Smooth muscle cell (in vitro differentiated cells): ENCODE data around the gene RHEBL1. TPM values are rescaled to one million over a fixed set of nuclear protein-coding genes. Genes with fewer than 3 reads are reported as not detected.

ENCODE experiments used
- DNase-seq: peaks from one replicate; lab custom pipeline; 2025; ENCODE audit not compliant: unreplicated experiment; lab: John Stamatoyannopoulos, UW
- H2AFZ ChIP-seq: fragments of 200-600 bp; sonication (generic); 2 replicates; pipeline ENCODE4 v1.6.0; 2016; ENCODE audit warnings: antibody characterized with exemption, low read depth, mild to moderate bottlenecking
- H3F3A ChIP-seq: fragments of 200-600 bp; sonication (generic); 2 replicates; pipeline ENCODE4 v1.6.0; 2017; ENCODE audit warnings: antibody characterized with exemption, low read depth
- H3K27ac ChIP-seq: fragments of 200-600 bp; sonication (generic); 2 replicates; pipeline ENCODE4 v1.5.1; 2016; ENCODE audit warnings: low read depth, mild to moderate bottlenecking
- H3K27me3 ChIP-seq: fragments of 200-600 bp; sonication (generic); 2 replicates; pipeline ENCODE4 v1.6.1; 2016; ENCODE audit warnings: low read depth, mild to moderate bottlenecking
- H3K36me3 ChIP-seq: fragments of 200-600 bp; sonication (generic); 2 replicates; pipeline ENCODE4 v1.5.1; 2016; ENCODE audit warnings: low read depth
- H3K4me1 ChIP-seq: fragments of 200-600 bp; sonication (generic); 2 replicates; pipeline ENCODE4 v1.5.1; 2016; ENCODE audit warnings: low read depth
- H3K4me2 ChIP-seq: fragments of 200-600 bp; sonication (generic); 2 replicates; pipeline ENCODE4 v1.6.0; 2016; ENCODE audit warnings: mild to moderate bottlenecking
- H3K4me3 ChIP-seq: fragments of 200-600 bp; sonication (generic); 2 replicates; pipeline ENCODE4 v1.5.1; 2016; ENCODE audit warnings: mild to moderate bottlenecking
- H3K79me2 ChIP-seq: fragments of 200-600 bp; sonication (generic); 2 replicates; pipeline ENCODE4 v1.6.0; 2016; ENCODE audit warnings: low read depth, mild to moderate bottlenecking
- H3K9ac ChIP-seq: fragments of 200-600 bp; sonication (generic); 2 replicates; pipeline ENCODE4 v1.6.0; 2016; ENCODE audit warnings: low read depth
- H3K9me3 ChIP-seq: fragments of 200-600 bp; sonication (generic); replicated peaks from 2 replicates; pipeline ENCODE4 v1.5.1; 2016; ENCODE audit warnings: low read depth
- H4K20me1 ChIP-seq: fragments of 200-600 bp; sonication (generic); 2 replicates; pipeline ENCODE4 v1.6.0; 2016; ENCODE audit warnings: low read depth
- WGBS: methylation state at CpG from one replicate; pipeline ENCODE4 v1.1.7; 2016; ENCODE audit warnings: low lambda C conversion rate; 5-methylcytosine and 5-hydroxymethylcytosine counted together
- polyA plus RNA-seq: library from polyadenylated mRNA; unstranded; fragments of >200 nt; fragmentation: Nextera tagmentation; extraction: Ambion mirVana; gene quantifications from 2 replicates; pipeline ENCODE4 v1.2.1, GENCODE V29; 2016
- total RNA-seq: library from RNA; depleted of rRNA; stranded (reverse); fragments of >200 nt; gene quantifications from 2 replicates; pipeline ENCODE4 v1.2.3, GENCODE V29; 2014
- TF ChIP-seq, protein P1 (sequence below): fragments of 200-600 bp; sonication (generic); IDR thresholded peaks from 2 replicates; pipeline ENCODE4 v1.5.1; 2017; ENCODE audit warnings: borderline replicate concordance, mild to moderate bottlenecking, antibody characterized with exemption; ENCODE audit not compliant: insufficient read depth, poor library complexity, severe bottlenecking

The RHEBL1 gene
- total and polyA plus RNA-seq, 2 experiments from 2014 or later = 0.76 to 2.1 TPM

DNA sequence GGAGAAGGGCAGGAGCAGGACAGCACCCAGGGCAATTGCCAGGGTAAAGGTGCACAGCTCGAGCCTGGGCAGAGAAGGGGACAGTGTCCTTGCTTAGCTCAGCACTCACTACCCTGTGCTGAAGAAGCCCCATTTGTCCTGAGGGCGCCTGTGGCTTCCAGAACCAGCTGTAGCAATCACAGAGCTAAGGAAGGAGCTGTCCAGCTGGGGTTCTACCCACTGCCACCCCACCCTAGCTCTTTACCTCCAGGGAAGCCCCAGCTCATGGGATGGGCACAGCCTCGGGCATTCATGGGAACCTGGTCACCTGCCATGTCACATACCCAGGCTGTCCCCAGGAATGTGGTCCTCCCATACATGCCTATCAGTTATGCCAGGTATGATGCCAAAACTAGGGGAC, 35.0 kb upstream of the RHEBL1 start:
- Histone ChIP-seq H3K27ac (no peak overlapping the region), H3K9ac (no peak overlapping the region), H3K4me3 (no peak overlapping the region), H3K4me1 (peaks cover 11% of the 10 kb centered on the region), H3K27me3 (no peaks in the 10 kb centered on the region), H3F3A (peaks cover 13% of the 10 kb centered on the region), H3K4me2 (no peak overlapping the region), H3K9me3 (no peaks in the 10 kb centered on the region), H3K79me2 (peaks cover 44% of the 10 kb centered on the region), H4K20me1 (peaks cover 89% of the 10 kb centered on the region), H3K36me3 (peaks cover 5% of the 10 kb centered on the region), H2AFZ (no peak overlapping the region)
- 96% methylated on average over 3 of the region's 3 CpGs for WGBS
- TF ChIP-seq, protein P1, sequence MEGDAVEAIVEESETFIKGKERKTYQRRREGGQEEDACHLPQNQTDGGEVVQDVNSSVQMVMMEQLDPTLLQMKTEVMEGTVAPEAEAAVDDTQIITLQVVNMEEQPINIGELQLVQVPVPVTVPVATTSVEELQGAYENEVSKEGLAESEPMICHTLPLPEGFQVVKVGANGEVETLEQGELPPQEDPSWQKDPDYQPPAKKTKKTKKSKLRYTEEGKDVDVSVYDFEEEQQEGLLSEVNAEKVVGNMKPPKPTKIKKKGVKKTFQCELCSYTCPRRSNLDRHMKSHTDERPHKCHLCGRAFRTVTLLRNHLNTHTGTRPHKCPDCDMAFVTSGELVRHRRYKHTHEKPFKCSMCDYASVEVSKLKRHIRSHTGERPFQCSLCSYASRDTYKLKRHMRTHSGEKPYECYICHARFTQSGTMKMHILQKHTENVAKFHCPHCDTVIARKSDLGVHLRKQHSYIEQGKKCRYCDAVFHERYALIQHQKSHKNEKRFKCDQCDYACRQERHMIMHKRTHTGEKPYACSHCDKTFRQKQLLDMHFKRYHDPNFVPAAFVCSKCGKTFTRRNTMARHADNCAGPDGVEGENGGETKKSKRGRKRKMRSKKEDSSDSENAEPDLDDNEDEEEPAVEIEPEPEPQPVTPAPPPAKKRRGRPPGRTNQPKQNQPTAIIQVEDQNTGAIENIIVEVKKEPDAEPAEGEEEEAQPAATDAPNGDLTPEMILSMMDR = no peak
- no peak for DNase-seq

DNA sequence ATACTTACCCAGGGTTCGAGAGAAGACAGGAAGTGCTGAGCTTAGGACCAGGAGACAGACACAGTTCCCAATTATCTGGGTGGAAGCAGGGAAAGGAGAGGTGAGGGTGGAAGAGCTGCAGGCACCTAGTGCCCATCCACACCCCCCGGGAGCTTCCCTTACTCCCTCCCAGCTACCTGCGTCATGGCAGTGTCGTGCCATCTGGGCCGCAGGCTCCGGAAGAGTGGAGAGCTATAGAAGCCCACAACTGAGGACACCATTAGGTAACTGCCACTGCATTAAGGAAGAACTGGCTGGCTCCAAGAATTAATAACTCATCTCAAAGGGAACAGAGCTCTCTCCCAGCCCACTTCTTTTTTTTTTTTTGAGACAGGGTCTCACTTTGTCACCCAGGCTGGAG, 30.6 kb upstream of the RHEBL1 start:
- Histone ChIP-seq H3K27ac (no peak overlapping the region), H4K20me1 (peaks cover 69% of the 10 kb centered on the region), H3K27me3 (peaks cover 4% of the 10 kb centered on the region), H3K4me1 (no peaks in the 10 kb centered on the region), H3K9ac (no peak overlapping the region), H2AFZ (no peak overlapping the region), H3K4me2 (no peak overlapping the region), H3K79me2 (no peaks in the 10 kb centered on the region), H3K4me3 (no peak overlapping the region), H3F3A (no peaks in the 10 kb centered on the region), H3K36me3 (peaks cover 8% of the 10 kb centered on the region), H3K9me3 (no peaks in the 10 kb centered on the region)
- no peak for DNase-seq
- WGBS = 96% methylated on average over 6 of the region's 6 CpGs
- TF ChIP-seq, protein P1 = no peak

DNA sequence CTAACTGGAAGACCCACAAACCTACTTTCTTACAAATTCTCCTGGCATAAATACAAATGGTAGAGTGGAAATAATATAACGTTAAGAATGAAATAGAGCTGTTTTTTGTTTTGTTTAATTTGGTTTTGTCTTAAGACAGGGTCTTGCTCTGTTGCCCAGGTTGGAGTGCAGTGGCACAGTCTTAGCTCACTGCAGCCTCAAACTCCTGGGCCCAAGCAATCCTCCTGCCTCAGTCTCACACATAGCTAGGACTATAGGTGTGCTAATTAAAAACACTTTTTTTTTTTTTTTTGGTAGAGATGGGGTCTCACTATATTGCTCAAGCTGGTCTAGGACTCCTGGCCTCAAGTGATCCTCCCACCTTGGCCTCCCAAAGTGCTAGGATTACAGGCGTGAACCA, 28.9 kb upstream of the RHEBL1 start:
- Histone ChIP-seq H3K4me2 (no peak overlapping the region), H2AFZ (no peak overlapping the region), H3K9me3 (no peaks in the 10 kb centered on the region), H4K20me1 (peaks cover 52% of the 10 kb centered on the region), H3K27ac (no peak overlapping the region), H3F3A (no peaks in the 10 kb centered on the region), H3K36me3 (peaks cover 8% of the 10 kb centered on the region), H3K79me2 (no peaks in the 10 kb centered on the region), H3K9ac (no peak overlapping the region), H3K27me3 (peaks cover 20% of the 10 kb centered on the region), H3K4me1 (peaks cover 8% of the 10 kb centered on the region), H3K4me3 (no peak overlapping the region)
- TF ChIP-seq, protein P1 = no peak
- DNase-seq = no peak
- WGBS = 94% methylated on average over 2 of the region's 2 CpGs

DNA sequence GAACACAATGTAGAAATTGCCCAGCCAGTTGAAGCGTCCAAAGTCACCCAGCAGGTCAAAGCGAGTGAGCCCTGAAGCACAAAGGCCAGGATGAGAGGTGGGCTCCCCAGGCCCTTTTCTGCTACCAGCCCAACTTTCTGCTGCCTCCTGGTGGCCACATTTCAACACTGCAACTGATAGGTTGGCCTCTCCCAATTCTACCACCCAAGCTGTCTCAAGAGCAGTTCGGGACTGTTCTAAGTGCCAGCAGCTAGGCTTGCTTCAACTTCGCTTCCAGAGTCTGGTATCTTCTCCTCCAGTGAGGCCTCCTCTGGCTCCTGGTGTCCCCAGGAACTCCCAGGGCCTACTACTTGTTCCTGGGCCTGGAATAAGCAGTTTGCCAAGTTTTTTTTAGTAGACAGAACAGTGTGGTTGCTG, 28.3 kb upstream of the RHEBL1 start:
- peaks cover 45% of the 10 kb centered on the region for H4K20me1 ChIP-seq
- 69% methylated on average over 4 of the region's 4 CpGs for WGBS
- H3K27ac ChIP-seq = no peak overlapping the region
- H3K4me1 ChIP-seq = peaks cover 10% of the 10 kb centered on the region
- H3K9ac ChIP-seq = no peak overlapping the region
- peaks cover 27% of the 10 kb centered on the region for H3K27me3 ChIP-seq
- no peak overlapping the region for H2AFZ ChIP-seq
- no peaks in the 10 kb centered on the region for H3K9me3 ChIP-seq
- H3K79me2 ChIP-seq = no peaks in the 10 kb centered on the region
- H3F3A ChIP-seq = no peaks in the 10 kb centered on the region
- no peak overlapping the region for H3K4me2 ChIP-seq
- DNase-seq = no peak
- H3K36me3 ChIP-seq = peaks cover 3% of the 10 kb centered on the region
- TF ChIP-seq, protein P1 = peak; percentile 75
- H3K4me3 ChIP-seq = no peak overlapping the region
